B cell (primary cell): Measurements from ENCODE around the gene AARS2. TPM values are rescaled to one million over a fixed set of nuclear protein-coding genes. Genes with fewer than 3 reads are reported as not detected.

Source experiments
- ATAC-seq: fragments of 200-7000 bp; cut with Tn5 transposase; one replicate; pipeline ENCODE4 v1.10.0; 2021; ENCODE audit warnings: low read depth, mild to moderate bottlenecking, moderate number of reproducible peaks, moderate library complexity
- CTCF ChIA-PET: fragments of 350-600 bp; sonication (Branson Sonifier 250); formaldehyde crosslinking; loops from one replicate; lab custom pipeline; 2021; ENCODE audit warnings: antibody characterized with exemption, inconsistent platforms; lab: Charles Lee
- POLR2A ChIA-PET: fragments of 350-600 bp; sonication (Branson Sonifier 250); formaldehyde crosslinking; loops from one replicate; lab custom pipeline; 2021; ENCODE audit warnings: antibody characterized with exemption; lab: Charles Lee
- DNase-seq: peaks from one replicate; pipeline ENCODE4 v3.0.0; 2013
- H2AFZ ChIP-seq: 2 replicates; pipeline ENCODE4 v1.6.1; 2012; ENCODE audit warnings: mild to moderate bottlenecking, low read depth, low read length; ENCODE audit not compliant: insufficient read depth, poor library complexity, severe bottlenecking
- H3K27ac ChIP-seq, 2 donors: 1 replicate in 1 of 2; 2 replicates in 1 of 2; pipeline ENCODE4 v1.5.1; 2012 to 2013; ENCODE audit warnings: low read length in 2 of 2, mild to moderate bottlenecking in 2 of 2, moderate library complexity in 1 of 2
- H3K27me3 ChIP-seq, 4 experiments: fragments of 200-600 bp in 1 of 4; sonication (generic) in 1 of 4; replicated peaks in 1 of 4; 1 replicate in 2 of 4; 2 replicates in 2 of 4; pipeline versions ENCODE4 v1.6.1 to v1.7.0; 2013 to 2016; ENCODE audit warnings: low read length in 3 of 4, mild to moderate bottlenecking in 2 of 4, mixed read lengths in 1 of 4, moderate library complexity in 1 of 4; ENCODE audit not compliant: insufficient read depth in 4 of 4, control insufficient read depth in 3 of 4; ENCODE audit errors: control extremely low read depth in 1 of 4
- H3K36me3 ChIP-seq, 2 experiments: replicated peaks in 1 of 2; 1 replicate in 1 of 2; 2 replicates in 1 of 2; pipeline versions ENCODE4 v1.6.1 to v1.7.1; 2013; ENCODE audit warnings: low read length in 1 of 2; ENCODE audit not compliant: insufficient read depth in 2 of 2, control insufficient read depth in 1 of 2; ENCODE audit errors: control extremely low read depth in 1 of 2, extremely low read depth in 1 of 2
- H3K4me1 ChIP-seq, 2 donors: fragments of 200-600 bp in 1 of 2; sonication (generic) in 1 of 2; 1 replicate in 1 of 2; 2 replicates in 1 of 2; pipeline versions ENCODE4 v1.5.1 to v1.6.1; 2013 to 2017; ENCODE audit warnings: low read length in 2 of 2; ENCODE audit not compliant: control insufficient read depth in 2 of 2, insufficient read depth in 2 of 2
- H3K4me2 ChIP-seq: replicated peaks from 2 replicates; pipeline ENCODE3; 2012; ENCODE audit warnings: mild to moderate bottlenecking, low read depth, low read length; ENCODE audit not compliant: poor library complexity, severe bottlenecking
- H3K4me3 ChIP-seq, 5 experiments: fragments of 200-600 bp in 1 of 5; sonication (generic) in 1 of 5; 1 replicate in 3 of 5; 2 replicates in 2 of 5; pipeline versions ENCODE4 v1.5.1 to v1.7.0; 2011 to 2016; ENCODE audit warnings: low read length in 4 of 5, mild to moderate bottlenecking in 4 of 5, low read depth in 2 of 5, control low read depth in 1 of 5, moderate library complexity in 1 of 5; ENCODE audit not compliant: insufficient read depth in 1 of 5; ENCODE audit errors: control extremely low read depth in 1 of 5, extremely low read depth in 1 of 5
- H3K79me2 ChIP-seq: fragments of 200-600 bp; sonication (generic); one replicate; pipeline ENCODE4 v1.6.0; 2016; ENCODE audit warnings: low read length; ENCODE audit not compliant: control insufficient read depth, insufficient read depth
- H3K9ac ChIP-seq: fragments of 200-600 bp; sonication (generic); 2 replicates; pipeline ENCODE4 v1.6.1; 2017; ENCODE audit warnings: mild to moderate bottlenecking, low read length, moderate library complexity
- H3K9me3 ChIP-seq, 3 donors: one replicate each; pipeline versions ENCODE4 v1.6.1 to v1.7.1; 2013; ENCODE audit warnings: low read length in 2 of 3; ENCODE audit not compliant: control insufficient read depth in 2 of 3, insufficient read depth in 1 of 3; ENCODE audit errors: control extremely low read depth in 1 of 3
- H4K20me1 ChIP-seq: 2 replicates; pipeline ENCODE4 v1.6.0; 2012; ENCODE audit warnings: mild to moderate bottlenecking, low read length; ENCODE audit not compliant: insufficient read depth, control insufficient read depth, poor library complexity, severe bottlenecking
- H3K27ac Mint-ChIP-seq: one replicate; pipeline ENCODE4 v1.8.0; 2021; ENCODE audit warnings: mixed read lengths
- H3K27me3 Mint-ChIP-seq: one replicate; pipeline ENCODE4 v1.8.0; 2021; ENCODE audit warnings: mixed read lengths
- H3K4me1 Mint-ChIP-seq: one replicate; pipeline ENCODE4 v1.8.0; 2021; ENCODE audit warnings: mixed read lengths
- H3K4me3 Mint-ChIP-seq: one replicate; pipeline ENCODE4 v1.8.0; 2021; ENCODE audit warnings: mixed read lengths
- H3K9me3 Mint-ChIP-seq: one replicate; pipeline ENCODE4 v1.8.0; 2022; ENCODE audit warnings: mixed read lengths; ENCODE audit not compliant: insufficient read depth
- EZH2 ChIP-seq: IDR thresholded peaks from 2 replicates; pipeline ENCODE4 v1.6.1; 2012; ENCODE audit warnings: borderline replicate concordance, low read depth, mild to moderate bottlenecking, moderate library complexity, low read length; ENCODE audit not compliant: insufficient read depth, poor library complexity, severe bottlenecking
- WGBS: methylation state at CpG from one replicate; pipeline ENCODE4 v1.1.5; 2013; ENCODE audit warnings: missing lambda C conversion rate; ENCODE audit not compliant: insufficient coverage; 5-methylcytosine and 5-hydroxymethylcytosine counted together
- intact Hi-C: fragments of 100-400 bp; cut with micrococcal nuclease; formaldehyde crosslinking; loops from one replicate; pipeline ENCODE4 v1.10.0; 2022
- polyA plus RNA-seq: library from polyadenylated mRNA; depleted of rRNA; stranded (reverse); fragments of >200 nt; gene quantifications from 2 replicates; pipeline ENCODE4 v1.2.3, GENCODE V29; 2012
- total RNA-seq, 2 donors: library from RNA; stranded (reverse); fragments of 120-200 nt in 1 of 2; gene quantifications; 1 replicate in 1 of 2; 2 replicates in 1 of 2; pipeline versions ENCODE4 v1.2.3 to v1.2.4, GENCODE V29; 2013 to 2022
- TF ChIP-seq, protein P1 (sequence below): fragments of 200-600 bp; IDR thresholded peaks from one replicate; pipeline ENCODE4 v1.8.0; 2022; ENCODE audit warnings: antibody characterized with exemption, mild to moderate bottlenecking

Gene AARS2
- total and polyA plus RNA-seq, 2 donors (not counting 1 experiment from before 2014, with no cell fraction given): 11.3 to 21.3 TPM

DNA sequence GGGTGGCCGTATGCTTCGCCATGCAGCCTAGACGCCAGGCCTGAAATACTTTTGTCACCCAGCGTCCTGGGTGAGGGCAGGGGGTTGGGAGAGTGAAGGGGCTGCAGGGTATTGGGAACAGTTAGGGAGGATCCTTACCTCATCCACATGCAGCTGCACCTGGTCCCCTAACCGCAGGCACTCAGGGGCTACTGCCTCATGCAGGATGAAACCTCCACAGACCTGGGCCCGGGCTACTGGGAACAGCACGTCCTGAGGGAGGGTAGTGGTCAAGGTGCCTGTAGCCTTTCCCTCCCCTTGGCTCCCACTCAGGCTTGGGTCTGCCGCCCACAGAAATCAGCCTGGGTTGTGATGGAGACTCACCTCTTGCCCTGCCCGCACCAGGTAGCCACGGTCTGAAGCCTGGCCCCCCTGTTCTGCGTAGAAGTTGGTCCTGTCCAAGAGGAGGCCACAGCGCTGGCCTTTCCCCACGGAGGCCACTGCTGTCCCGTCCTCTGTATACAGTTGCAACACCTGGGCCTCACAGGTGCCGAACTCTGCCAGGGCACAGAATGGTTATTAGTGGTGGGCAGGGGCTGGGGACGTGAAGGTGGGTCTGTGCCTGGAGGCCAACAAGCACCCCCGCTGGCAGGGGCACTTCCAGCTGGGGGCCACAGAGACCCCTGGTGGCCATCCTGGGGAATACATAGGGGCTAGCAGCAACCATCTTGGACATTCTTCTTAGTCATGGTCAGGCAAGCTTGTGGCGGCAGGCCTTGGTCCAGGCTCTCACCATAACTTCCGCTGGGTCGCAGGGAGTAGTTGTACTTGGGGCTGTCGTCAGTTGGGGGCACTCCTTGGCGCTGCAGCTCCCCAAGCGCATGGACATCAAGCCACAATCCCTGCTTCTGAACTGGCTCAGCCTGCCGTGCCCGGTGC lies 8.6 kb downstream of the AARS2 start:
- Mint-ChIP-seq H3K4me1 (no peaks in the 10 kb centered on the region), H3K27ac (no peak overlapping the region), H3K4me3 (no peak overlapping the region), H3K27me3 (no peaks in the 10 kb centered on the region), H3K9me3 (no peaks in the 10 kb centered on the region)
- ChIA-PET CTCF (interaction anchor here (0.7 to 9.6 kb wide), 22 partner anchors 8 to 210 kb away, joined by 3 to 107 read pairs (median 5); partner anchors contain the start of genes AARS2, HSP90AB1 and TMEM151B), POLR2A (interaction anchor here (1.1 kb wide), 1 partner anchor 302 kb away, joined by 7 read pairs; no protein-coding TSS in a partner anchor)
- Histone ChIP-seq H4K20me1 (no peaks in the 10 kb centered on the region), H3K4me3 (no peak overlapping the region), H3K36me3 (peaks cover 0 to 70% of the 10 kb centered on the region in 2 experiments), H3K9ac (no peak overlapping the region), H3K27me3 (no peaks in the 10 kb centered on the region), H3K27ac (no peak overlapping the region), H3K79me2 (no peaks in the 10 kb centered on the region), H3K4me1 (no peaks in the 10 kb centered on the region), H3K4me2 (no peak overlapping the region), H2AFZ (no peak overlapping the region), H3K9me3 (no peaks in the 10 kb centered on the region)
- DNase-seq: peak; percentile 70
- ATAC-seq: peak; percentile 89
- intact Hi-C loops: loop anchor here (1.0 kb wide), 3 partner anchors 36 to 208 kb away; no protein-coding TSS in a partner anchor
- 87% methylated on average over 22 of the region's 25 CpGs for WGBS
- TF ChIP-seq, protein P1, sequence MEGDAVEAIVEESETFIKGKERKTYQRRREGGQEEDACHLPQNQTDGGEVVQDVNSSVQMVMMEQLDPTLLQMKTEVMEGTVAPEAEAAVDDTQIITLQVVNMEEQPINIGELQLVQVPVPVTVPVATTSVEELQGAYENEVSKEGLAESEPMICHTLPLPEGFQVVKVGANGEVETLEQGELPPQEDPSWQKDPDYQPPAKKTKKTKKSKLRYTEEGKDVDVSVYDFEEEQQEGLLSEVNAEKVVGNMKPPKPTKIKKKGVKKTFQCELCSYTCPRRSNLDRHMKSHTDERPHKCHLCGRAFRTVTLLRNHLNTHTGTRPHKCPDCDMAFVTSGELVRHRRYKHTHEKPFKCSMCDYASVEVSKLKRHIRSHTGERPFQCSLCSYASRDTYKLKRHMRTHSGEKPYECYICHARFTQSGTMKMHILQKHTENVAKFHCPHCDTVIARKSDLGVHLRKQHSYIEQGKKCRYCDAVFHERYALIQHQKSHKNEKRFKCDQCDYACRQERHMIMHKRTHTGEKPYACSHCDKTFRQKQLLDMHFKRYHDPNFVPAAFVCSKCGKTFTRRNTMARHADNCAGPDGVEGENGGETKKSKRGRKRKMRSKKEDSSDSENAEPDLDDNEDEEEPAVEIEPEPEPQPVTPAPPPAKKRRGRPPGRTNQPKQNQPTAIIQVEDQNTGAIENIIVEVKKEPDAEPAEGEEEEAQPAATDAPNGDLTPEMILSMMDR: peak; percentile 84
- TF ChIP-seq EZH2: no peak
